ENCODE measurements around the gene ABCF1.

GRCh38 chr6:30571762-30572082 is 480 bp downstream of the ABCF1 start:
- TF ChIP-seq ZFX (IDR thresholded peaks at IDR 0.05) (no peak), CTCF (conservative IDR thresholded peaks at IDR 0.05) (no peak)
